ENCODE data around the gene TACR2.

The TACR2 gene

DNA sequence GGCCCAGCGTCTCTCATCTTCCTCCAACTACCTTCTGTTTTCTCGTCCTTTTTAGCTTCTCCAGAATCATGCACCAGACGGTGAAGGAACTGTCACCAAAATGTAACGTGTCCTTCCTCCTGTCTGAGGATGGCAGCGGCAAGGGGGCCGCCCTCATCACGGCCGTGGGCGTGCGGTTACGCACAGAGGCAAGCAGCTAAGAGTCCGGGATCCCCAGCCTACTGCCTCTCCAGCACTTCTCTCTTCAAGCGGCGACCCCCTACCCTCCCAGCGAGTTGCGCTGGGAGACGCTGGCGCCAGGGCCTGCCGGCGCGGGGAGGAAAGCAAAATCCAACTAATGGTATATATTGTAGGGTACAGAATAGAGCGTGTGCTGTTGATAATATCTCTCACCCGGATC, 15.8 kb downstream of the TACR2 start:
- no peak for DNase-seq

DNA sequence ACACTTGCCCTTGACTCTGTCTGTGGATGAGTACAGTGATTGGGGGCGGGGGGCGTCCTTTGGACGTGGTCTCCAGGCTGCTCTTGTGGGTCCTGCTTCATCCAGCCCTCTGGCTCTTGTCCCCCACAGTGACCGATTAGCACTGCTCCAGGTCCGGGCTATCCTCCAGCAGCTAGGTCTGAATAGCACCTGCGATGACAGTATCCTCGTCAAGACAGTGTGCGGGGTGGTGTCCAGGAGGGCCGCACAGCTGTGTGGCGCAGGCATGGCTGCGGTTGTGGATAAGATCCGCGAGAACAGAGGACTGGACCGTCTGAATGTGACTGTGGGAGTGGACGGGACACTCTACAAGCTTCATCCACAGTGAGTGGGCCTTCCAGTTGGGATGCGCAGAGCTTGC, 18.3 kb downstream of the TACR2 start:
- no peak for DNase-seq

GRCh38 chr10:69397972-69398371, 18.7 kb downstream of the TACR2 start:
- no peak for DNase-seq

GRCh38 chr10:69394020-69394419, 22.7 kb downstream of the TACR2 start:
- no peak for DNase-seq

DNA sequence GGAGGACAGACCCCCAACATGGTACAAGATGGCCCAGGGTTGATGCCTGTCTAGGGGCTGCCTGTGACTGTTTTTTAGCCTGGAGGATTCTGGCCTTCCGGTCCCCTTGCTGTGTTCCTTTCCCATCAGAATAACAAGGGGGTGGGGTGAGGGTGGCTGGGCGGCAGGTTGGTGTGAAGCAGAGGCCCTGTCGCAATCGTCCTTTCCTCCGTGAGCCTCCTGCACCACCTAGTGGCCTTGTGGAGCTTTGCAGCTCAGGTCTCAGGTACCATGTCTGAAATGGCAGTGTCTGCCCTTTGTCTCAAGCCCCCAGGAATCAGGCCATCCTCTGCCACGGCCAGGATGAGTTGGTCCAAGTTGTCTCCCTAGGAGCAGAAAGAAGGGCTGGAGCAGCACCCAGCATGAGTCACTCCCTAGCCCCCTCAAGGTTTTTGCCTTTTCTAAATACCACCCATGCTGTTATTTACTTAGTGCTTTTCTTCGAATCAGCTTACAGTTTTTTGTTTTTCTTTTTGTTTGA, 24.2 kb downstream of the TACR2 start:
- peak; percentile 87 for DNase-seq

GRCh38 chr10:69391158-69391557, 25.6 kb downstream of the TACR2 start:
- DNase-seq, result no peak

GRCh38 chr10:69389827-69390490, 26.8 kb downstream of the TACR2 start:
- peak; percentile 69 for DNase-seq

GRCh38 chr10:69388488-69388887, 28.2 kb downstream of the TACR2 start:
- no peak for DNase-seq

DNA sequence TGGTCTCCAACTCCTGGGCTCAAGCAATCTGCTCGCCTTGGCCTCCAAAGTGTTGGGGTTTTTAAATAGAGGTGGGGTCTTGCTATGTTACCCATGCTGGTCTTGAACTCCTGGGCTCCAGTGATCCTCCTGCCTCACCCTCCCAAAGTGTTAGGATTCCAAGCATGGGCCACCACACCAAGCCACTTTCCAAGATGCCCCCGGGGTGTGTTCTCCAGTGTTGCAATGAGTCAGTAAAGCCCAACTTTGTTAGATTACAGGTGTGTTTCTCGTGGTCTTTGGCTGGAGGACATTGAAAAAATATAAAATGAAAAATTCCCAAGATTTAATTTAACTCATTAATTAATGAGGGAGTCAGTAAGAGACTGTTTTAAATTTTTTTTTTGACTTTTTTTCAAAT, 29.2 kb downstream of the TACR2 start:
- no peak for DNase-seq

GRCh38 chr10:69385454-69386350, 31.0 kb downstream of the TACR2 start:
- DNase-seq, result no peak

GRCh38 chr10:69384320-69384719, 32.4 kb downstream of the TACR2 start:
- no peak for DNase-seq

DNA sequence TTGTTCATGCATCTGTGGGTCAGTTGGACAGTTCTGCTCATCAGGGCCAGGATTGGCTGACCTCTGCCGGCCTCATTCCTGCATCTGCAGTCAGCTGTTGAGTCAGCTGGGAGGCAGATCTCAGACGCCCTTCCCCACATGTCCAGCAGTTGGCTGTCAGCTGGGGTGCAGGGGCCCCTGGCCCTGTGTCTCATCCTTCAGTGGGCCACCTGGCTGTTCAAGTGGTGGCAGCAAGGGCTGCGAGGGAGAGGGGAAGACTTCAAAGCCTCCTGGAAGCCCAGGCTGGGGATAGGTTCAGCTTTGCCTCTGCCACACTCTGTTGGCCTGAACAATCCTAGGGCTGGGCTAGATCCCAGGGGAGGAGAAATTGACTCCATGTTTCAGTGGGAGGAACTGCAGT, 33.2 kb downstream of the TACR2 start:
- no peak for DNase-seq

GRCh38 chr10:69382382-69383117, 34.2 kb downstream of the TACR2 start:
- DNase-seq, result no peak

GRCh38 chr10:69379800-69380199, 36.9 kb downstream of the TACR2 start:
- DNase-seq, result no peak

DNA sequence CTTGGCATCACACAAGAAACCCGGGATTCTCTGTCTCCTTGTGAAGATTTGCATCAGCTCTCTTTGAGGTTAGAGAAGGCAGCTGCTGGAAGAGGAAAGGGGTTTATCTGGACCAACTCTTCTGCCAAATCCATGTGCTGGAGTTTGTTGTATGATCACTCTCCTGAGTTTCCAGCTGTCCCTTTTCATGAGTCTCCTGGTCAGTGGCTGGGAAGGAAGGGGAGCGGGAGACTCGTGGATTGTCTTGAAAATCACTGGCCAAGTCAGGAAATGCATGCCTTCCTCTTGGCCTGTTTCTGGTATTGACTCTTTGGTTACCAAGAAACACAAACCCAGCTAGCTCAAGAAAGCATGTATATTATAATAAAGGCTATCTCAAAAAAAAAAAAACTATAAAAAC, 38.8 kb downstream of the TACR2 start:
- DNase-seq, result no peak

DNA sequence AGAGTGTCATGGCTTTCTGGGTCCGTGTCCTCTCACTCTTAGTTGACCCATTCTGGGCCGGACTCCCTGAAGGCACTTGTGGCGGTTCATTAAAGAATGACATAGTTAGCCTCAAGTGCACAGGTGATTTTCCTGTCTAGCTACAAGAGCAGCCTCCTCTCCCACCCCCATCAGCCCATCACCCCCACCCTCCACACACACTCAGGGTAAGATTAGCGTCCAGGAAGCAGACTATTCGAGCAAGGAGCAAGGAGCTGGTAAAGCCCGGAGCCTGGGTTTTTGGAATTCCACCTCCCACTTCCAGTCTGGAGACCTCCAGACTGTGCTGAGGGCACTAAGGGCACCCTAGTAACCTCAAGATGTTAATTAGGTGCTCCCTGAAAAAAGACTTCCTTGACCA, 39.5 kb downstream of the TACR2 start:
- no peak for DNase-seq

- no peak for DNase-seq
These were observed 40.1 kb downstream of the TACR2 start for GRCh38 chr10:69376662-69377061.

- DNase-seq, result peak; percentile 46
These were observed 41.2 kb downstream of the TACR2 start for GRCh38 chr10:69375307-69376151.

DNA sequence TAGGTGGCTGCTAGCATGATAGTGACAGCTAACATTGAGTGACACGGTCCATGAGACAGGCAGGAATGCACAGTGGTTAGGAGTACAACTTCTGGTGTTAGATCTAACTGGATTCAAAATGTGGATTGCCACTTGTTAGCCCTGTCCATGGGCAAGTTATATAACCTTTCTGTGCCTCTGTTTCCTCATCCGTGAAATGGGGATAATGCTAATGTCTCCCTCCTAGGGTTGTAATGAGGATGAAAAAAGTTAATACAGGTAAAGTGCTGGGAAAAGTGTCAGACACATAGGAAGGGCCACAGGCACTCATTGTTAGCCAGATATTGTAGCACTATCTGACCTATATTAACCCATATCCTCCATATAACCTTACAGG, 41.8 kb downstream of the TACR2 start:
- no peak for DNase-seq

GRCh38 chr10:69374242-69374641, 42.5 kb downstream of the TACR2 start:
- peak; percentile 36 for DNase-seq

GRCh38 chr10:69372126-69372980, 44.4 kb downstream of the TACR2 start:
- DNase-seq, result no peak

- DNase-seq, result peak; percentile 70
These were observed 49.2 kb downstream of the TACR2 start for GRCh38 chr10:69367469-69367868.
